NT2/D1 (cell line): Measurements from ENCODE around the gene IVNS1ABP.

Source experiments
- DNase-seq: peaks from one replicate; pipeline ENCODE4 v3.0.0-alpha.2; 2011; ENCODE audit warnings: low read depth, low spot score
- H3K27me3 ChIP-seq: 2 replicates; pipeline ENCODE4 v1.6.0; 2011; ENCODE audit warnings: mild to moderate bottlenecking; ENCODE audit not compliant: insufficient read length, insufficient read depth
- H3K36me3 ChIP-seq: 2 replicates; pipeline ENCODE4 v1.6.1; 2011; ENCODE audit warnings: mild to moderate bottlenecking, low read length, mixed read lengths; ENCODE audit not compliant: insufficient read depth, insufficient read length
- H3K4me1 ChIP-seq: 2 replicates; pipeline ENCODE4 v1.5.1; 2011; ENCODE audit not compliant: insufficient read depth, insufficient read length
- H3K4me3 ChIP-seq: 2 replicates; pipeline ENCODE4 v1.5.1; 2011; ENCODE audit warnings: low read depth; ENCODE audit not compliant: insufficient read length
- H3K9ac ChIP-seq: 2 replicates; pipeline ENCODE4 v1.6.0; 2011; ENCODE audit warnings: low read depth; ENCODE audit not compliant: insufficient read length
- H3K9me3 ChIP-seq: 2 replicates; pipeline ENCODE4 v1.5.1; 2011; ENCODE audit warnings: mild to moderate bottlenecking, low read length; ENCODE audit not compliant: insufficient read depth
- SUZ12 ChIP-seq: IDR thresholded peaks from 2 replicates; pipeline ENCODE4 v1.6.1; 2011; ENCODE audit not compliant: insufficient read length, insufficient read depth; ENCODE audit errors: extremely low read depth
- YY1 ChIP-seq: IDR thresholded peaks from 2 replicates; pipeline ENCODE4 v1.6.1; 2011; ENCODE audit not compliant: insufficient read length, insufficient read depth
- ZNF274 ChIP-seq: IDR thresholded peaks from 2 replicates; pipeline ENCODE4 v1.6.1; 2011; ENCODE audit warnings: mild to moderate bottlenecking, low read depth, low read length

IVNS1ABP gene

DNA sequence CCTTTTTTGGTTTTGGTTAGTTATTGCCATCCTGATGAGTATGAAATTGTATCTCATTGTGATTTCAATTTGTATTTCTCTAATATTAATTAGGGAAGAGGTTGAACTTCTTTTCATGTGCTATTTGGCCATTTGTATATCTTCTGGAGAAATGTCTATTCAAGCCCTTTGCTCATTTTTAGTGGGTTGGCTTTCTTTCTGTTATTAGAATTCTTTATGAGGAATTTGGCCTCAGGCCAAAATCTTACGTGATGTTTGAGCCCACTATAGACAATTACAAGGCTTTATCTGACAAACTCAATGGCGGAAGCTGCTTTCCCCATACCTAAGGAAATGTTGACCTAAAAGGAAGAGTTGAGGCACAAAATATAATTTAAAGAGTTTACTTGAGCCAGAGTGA lies 32.9 kb downstream of the IVNS1ABP start:
- H3K4me1 ChIP-seq, result peaks cover 6% of the 10 kb centered on the region
- H3K27me3 ChIP-seq, result no peaks in the 10 kb centered on the region
- TF ChIP-seq SUZ12 (no peak), ZNF274 (no peak), YY1 (no peak)
- no peak overlapping the region for H3K9ac ChIP-seq
- DNase-seq, result no peak
- H3K4me3 ChIP-seq, result no peak overlapping the region
- no peaks in the 10 kb centered on the region for H3K36me3 ChIP-seq
- H3K9me3 ChIP-seq, result no peaks in the 10 kb centered on the region

DNA sequence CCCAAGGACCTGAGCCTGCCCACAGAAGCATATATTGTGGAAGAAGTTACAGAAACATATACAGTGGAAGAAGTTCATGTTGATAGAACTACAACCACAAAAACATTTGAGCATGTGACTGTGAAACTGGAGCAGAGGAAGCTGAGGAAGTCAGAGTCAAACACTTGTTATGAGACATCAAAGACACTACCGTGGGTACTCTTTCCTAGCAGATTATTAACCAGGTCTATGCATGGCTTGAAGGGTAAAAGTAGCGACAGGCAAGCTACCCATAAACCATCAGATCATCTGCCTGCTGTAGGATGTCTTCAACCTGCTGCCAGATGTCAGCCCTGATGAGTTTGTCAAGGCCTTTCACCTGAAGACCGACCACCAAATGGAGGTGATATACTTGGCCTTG lies 35.8 kb downstream of the IVNS1ABP start:
- no peak overlapping the region for H3K4me3 ChIP-seq
- no peak overlapping the region for H3K9ac ChIP-seq
- DNase-seq, result no peak
- peaks cover 4% of the 10 kb centered on the region for H3K36me3 ChIP-seq
- H3K4me1 ChIP-seq, result peaks cover 6% of the 10 kb centered on the region
- H3K27me3 ChIP-seq, result no peaks in the 10 kb centered on the region
- no peak for TF ChIP-seq ZNF274
- no peak for TF ChIP-seq SUZ12
- TF ChIP-seq YY1, result no peak
- H3K9me3 ChIP-seq, result no peaks in the 10 kb centered on the region

DNA sequence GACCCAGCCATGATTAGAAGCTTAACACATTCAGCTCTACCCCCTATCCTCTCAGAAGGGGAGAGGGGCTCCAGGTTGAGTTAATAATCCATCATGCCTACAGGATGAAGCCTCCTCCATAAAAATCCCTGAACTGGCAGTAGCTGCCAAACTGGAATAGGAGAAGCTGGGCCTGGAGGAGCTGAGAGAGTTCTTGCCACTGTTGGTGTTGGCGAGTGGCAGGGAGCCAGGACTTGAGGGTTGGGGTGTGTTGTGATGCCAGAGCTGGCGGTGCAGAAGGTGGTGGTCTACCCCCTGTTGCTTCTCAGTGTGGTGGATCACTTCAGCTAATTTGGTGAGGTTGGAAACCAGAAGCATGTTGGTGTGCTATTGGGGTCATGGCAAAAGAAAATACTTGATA lies 36.5 kb downstream of the IVNS1ABP start:
- H3K9me3 ChIP-seq, result no peaks in the 10 kb centered on the region
- H3K4me1 ChIP-seq, result peaks cover 6% of the 10 kb centered on the region
- H3K9ac ChIP-seq, result no peak overlapping the region
- H3K36me3 ChIP-seq, result peaks cover 4% of the 10 kb centered on the region
- no peak overlapping the region for H3K4me3 ChIP-seq
- TF ChIP-seq SUZ12, result no peak
- no peak for TF ChIP-seq ZNF274
- no peak for TF ChIP-seq YY1
- no peak for DNase-seq
- no peaks in the 10 kb centered on the region for H3K27me3 ChIP-seq

DNA sequence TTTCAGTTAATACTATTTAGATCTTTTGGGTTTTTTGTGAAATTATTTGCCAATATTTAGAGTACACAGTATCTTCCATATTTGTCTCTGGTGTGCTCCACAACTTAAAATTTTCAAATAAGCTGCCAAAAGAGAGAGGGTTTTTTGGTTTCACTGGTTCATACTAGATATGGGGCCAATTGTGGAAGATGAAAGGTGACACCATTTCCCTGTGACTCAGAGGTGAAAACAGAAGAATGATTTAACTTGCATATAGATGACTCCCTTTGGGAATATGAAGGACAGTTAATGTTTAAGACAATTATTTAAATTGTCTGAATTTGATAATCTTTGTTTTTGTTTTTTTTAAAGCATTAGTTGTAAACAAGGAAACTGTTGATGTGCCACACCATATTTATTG lies 37.5 kb downstream of the IVNS1ABP start:
- Histone ChIP-seq H3K9ac (no peak overlapping the region), H3K4me3 (no peak overlapping the region), H3K9me3 (no peaks in the 10 kb centered on the region), H3K4me1 (peaks cover under 1% of the 10 kb centered on the region), H3K27me3 (no peaks in the 10 kb centered on the region), H3K36me3 (peaks cover 4% of the 10 kb centered on the region)
- TF ChIP-seq ZNF274, result no peak
- TF ChIP-seq SUZ12, result no peak
- TF ChIP-seq YY1, result no peak
- DNase-seq, result no peak

DNA sequence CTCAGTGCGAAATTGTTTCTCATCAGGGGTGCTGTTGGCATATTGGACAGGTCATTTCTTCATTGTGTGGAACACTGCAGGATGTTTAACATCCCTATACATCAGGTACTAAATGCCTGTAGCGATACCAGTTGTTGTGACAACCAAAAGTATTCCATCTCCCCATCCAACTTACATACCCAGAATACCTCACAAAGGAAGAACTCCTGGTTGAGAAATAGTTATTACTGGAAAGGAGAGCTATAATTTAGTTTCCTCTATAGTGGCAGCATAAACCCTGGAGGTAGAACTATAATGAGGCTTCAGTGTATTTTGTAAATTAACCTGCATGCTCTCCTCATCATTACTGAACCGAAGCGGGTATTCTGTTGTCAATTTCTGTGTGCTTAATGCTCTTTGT lies 45.1 kb downstream of the IVNS1ABP start:
- H3K9me3 ChIP-seq, result no peaks in the 10 kb centered on the region
- no peak overlapping the region for H3K4me3 ChIP-seq
- TF ChIP-seq SUZ12 (no peak), YY1 (no peak), ZNF274 (no peak)
- H3K36me3 ChIP-seq, result no peaks in the 10 kb centered on the region
- H3K27me3 ChIP-seq, result no peaks in the 10 kb centered on the region
- no peaks in the 10 kb centered on the region for H3K4me1 ChIP-seq
- no peak overlapping the region for H3K9ac ChIP-seq
- DNase-seq, result no peak

DNA sequence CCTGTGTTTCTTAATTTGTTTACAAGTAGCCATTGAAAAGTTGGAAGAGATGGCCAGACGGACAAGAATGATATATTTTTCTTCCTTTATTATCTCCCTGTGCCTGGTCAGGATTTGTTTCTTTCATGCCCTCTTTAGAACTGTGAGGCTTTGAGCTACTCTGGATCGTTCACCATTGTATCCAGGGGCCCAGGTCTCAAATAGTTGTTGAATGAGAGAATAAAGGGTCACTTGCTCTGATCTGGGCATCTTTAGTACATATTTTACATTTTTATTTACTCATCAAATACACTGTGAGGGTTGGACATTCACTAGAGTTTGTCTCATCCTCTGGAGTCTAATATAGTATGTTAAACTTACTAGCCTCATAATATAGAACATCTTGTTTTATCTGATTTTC lies 48.7 kb downstream of the IVNS1ABP start:
- Histone ChIP-seq H3K36me3 (no peaks in the 10 kb centered on the region), H3K4me3 (no peak overlapping the region), H3K9me3 (no peaks in the 10 kb centered on the region), H3K9ac (no peak overlapping the region), H3K27me3 (no peaks in the 10 kb centered on the region), H3K4me1 (no peaks in the 10 kb centered on the region)
- TF ChIP-seq SUZ12, result no peak
- no peak for DNase-seq

DNA sequence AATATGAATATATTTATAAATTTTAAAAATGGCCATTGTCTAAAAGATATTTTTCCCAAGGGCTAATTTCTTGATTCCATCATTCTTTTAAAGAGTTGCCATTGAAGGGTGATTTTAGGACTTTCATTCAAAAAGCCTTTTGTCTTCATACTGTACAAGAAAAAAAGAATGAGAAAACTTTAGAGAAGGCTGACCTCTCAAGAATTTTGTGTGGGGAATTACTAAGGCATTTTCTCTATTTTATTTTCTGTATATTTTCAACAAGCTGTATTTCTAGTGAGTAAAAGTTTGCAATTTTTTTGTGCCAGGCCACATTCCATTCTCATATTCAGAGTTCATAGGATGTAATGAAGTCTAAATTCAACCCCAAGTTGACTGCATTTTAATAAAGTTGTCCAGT lies 49.3 kb downstream of the IVNS1ABP start:
- Histone ChIP-seq H3K27me3 (no peaks in the 10 kb centered on the region), H3K4me1 (no peaks in the 10 kb centered on the region), H3K9me3 (no peaks in the 10 kb centered on the region), H3K9ac (no peak overlapping the region), H3K36me3 (no peaks in the 10 kb centered on the region), H3K4me3 (no peak overlapping the region)
- DNase-seq, result no peak
- TF ChIP-seq ZNF274 (no peak), SUZ12 (no peak), YY1 (no peak)

DNA sequence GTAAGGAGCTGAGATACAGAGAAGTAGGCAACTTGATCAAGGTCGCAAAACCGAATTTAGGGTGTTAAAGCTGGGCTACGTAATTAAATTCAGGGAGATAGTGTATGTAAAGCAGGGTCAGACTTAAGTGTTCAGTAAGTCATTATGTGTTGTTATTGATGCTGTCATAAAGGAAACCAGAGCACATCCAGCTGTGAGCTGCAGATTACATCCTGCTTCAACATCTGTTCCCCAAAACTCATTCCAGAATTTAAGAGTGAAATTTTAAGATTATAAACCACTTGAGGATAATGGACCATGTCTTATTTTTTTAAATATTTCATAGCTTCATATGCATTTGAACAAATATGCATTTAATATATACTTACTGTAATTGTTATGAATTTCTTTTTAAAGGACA lies 49.7 kb downstream of the IVNS1ABP start:
- Histone ChIP-seq H3K27me3 (no peaks in the 10 kb centered on the region), H3K9me3 (no peaks in the 10 kb centered on the region), H3K36me3 (no peaks in the 10 kb centered on the region), H3K9ac (no peak overlapping the region), H3K4me1 (no peaks in the 10 kb centered on the region), H3K4me3 (no peak overlapping the region)
- TF ChIP-seq ZNF274, result no peak
- no peak for TF ChIP-seq YY1
- no peak for TF ChIP-seq SUZ12
- DNase-seq, result no peak
